ENCODE measurements around the gene CRYGN. TPM values are rescaled to one million over a fixed set of nuclear protein-coding genes. Genes with fewer than 3 reads are reported as not detected.
A peak's percentile ranks its signal among the peaks of the same experiment; 100 is the strongest.

CRYGN gene
- total and polyA plus RNA-seq, 5 donors from 2014 or later: 0.30 to 0.39 (median 0.38) TPM; not detected in 1

DNA sequence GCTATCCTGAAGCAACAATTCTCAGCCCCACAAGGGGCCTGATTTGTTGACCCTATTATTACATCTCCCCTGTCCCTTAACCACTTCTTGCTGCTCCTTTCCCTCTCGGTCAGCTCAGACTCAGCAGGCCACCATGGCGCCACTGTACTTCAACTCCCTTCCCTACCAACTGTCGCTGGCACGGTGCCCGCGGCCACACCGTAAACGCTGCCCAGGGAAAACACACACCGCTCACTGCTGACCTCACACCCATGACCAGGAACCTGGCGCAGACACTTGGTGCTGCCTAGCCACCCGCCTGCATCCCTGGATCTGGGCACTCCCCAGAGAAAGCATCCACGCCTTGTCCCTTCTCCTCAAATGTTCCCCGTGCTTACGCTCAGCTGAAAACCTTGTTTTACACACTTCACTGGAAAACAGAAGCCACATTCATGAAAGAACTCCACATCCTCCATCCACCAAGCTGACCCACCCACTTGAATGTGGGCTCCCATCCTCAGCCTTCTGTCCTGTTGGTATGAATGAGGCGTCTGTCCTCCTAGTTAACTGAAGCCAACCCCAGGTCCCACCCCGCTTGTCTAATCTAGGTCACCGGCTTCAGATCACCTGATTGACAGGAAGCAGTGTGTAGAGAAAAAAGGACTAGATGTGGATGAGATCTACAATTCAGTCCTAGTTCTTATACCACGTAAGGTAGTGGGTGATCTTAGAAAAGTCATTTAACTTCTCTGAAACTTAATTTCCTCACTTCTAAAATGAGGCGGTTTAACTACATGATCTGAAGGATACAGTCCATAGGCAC, 28.5 kb upstream of the CRYGN start:
- Mint-ChIP-seq H3K27me3 (no peaks in the 10 kb centered on the region), H3K4me3 (no peak overlapping the region), H3K4me1 (peaks cover 10 to 43% (median 41%) of the 10 kb centered on the region in 4 donors), H3K9me3 (peaks cover 0 to 9% (median 4%) of the 10 kb centered on the region in 7 donors), H3K36me3 (peaks cover 58% of the 10 kb centered on the region), H3K27ac (peak overlapping the region; percentile 39 to 83 (median 55))
- Histone ChIP-seq H3K9me3 (ENCODE audit: control insufficient read depth in 2 of 2, low read length in 2 of 2) (peaks cover 2 to 8% of the 10 kb centered on the region in 2 experiments), H3K36me3 (ENCODE audit: control insufficient read depth, insufficient read depth, low read length) (peaks cover 65% of the 10 kb centered on the region), H3K27me3 (ENCODE audit: control insufficient read depth, insufficient read depth, low read length) (no peaks in the 10 kb centered on the region), H3K4me1 (ENCODE audit: control insufficient read depth, insufficient read depth, low read length, poor library complexity, severe bottlenecking) (peaks cover 18% of the 10 kb centered on the region), H3K4me3 (ENCODE audit: low read depth, low read length) (no peak overlapping the region), H3K27ac (ENCODE audit: insufficient read depth, low read length, poor library complexity, severe bottlenecking) (no peak overlapping the region)
- DNase-seq (peak in 1 of 3 donors; percentile 16), ATAC-seq (ENCODE audit: low read depth in 2 of 2) (no peak)

DNA sequence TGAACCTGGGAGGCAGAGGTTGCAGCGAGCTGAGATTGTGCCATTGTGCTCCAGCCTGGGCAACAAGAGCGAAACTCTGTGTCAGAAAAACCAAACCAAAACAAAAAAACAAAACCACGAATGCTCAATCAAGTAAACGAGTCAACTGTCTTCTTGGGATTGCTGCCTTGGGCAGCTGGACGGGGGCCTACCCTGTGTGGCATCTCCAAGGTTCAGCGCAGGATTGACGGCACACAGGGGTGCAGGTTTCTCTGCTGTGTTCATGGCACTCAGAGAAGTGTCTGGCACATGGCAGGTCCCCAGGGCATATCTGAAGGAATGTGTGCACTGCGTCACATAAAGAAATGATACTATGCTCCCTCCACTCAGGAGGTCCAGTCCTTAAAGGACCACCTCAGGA, 25.2 kb upstream of the CRYGN start:
- H3K27me3 ChIP-seq (ENCODE audit: control insufficient read depth, insufficient read depth, low read length): no peaks in the 10 kb centered on the region
- H3K36me3 ChIP-seq (ENCODE audit: control insufficient read depth, insufficient read depth, low read length): peaks cover 53% of the 10 kb centered on the region
- H3K27ac ChIP-seq (ENCODE audit: insufficient read depth, low read length, poor library complexity, severe bottlenecking): no peak overlapping the region
- Mint-ChIP-seq H3K36me3 (peaks cover 55% of the 10 kb centered on the region), H3K4me3 (no peak overlapping the region), H3K27ac (no peak overlapping the region), H3K4me1 (peaks cover 0 to 18% (median 15%) of the 10 kb centered on the region in 4 donors), H3K9me3 (peaks cover 0 to 23% (median 8%) of the 10 kb centered on the region in 7 donors), H3K27me3 (peaks cover 5% of the 10 kb centered on the region)
- no peak overlapping the region for H3K4me3 ChIP-seq (ENCODE audit: low read depth, low read length)
- ATAC-seq (ENCODE audit: low read depth in 2 of 2): no peak
- H3K9me3 ChIP-seq (ENCODE audit: control insufficient read depth in 2 of 2, low read length in 2 of 2): peaks cover 19 to 28% of the 10 kb centered on the region in 2 experiments
- no peak for DNase-seq
- H3K4me1 ChIP-seq (ENCODE audit: control insufficient read depth, insufficient read depth, low read length, poor library complexity, severe bottlenecking): no peaks in the 10 kb centered on the region

DNA sequence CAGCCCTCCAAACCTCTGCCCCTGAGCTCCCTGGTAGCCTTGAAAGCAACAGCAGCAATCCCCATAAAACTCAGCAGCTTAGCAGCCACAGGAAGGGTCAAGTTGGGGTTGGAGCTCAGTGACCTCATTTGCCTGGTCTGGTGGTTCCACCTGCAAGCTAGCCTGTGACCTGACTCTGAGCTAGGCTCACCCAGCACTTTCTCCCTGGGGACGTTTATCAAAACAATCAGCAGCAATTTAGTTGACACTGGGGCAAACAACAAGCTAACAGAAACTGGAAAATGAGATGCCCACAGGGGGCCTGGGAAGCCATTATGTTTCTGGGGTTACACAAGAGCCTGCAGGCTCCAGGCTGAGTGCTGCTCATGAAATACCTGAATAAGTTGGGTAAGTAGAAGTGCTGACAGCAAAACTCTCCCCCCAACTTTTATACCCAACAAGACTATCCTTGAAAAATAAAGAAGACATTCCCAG, 22.4 kb upstream of the CRYGN start:
- Mint-ChIP-seq H3K36me3 (peaks cover 30% of the 10 kb centered on the region), H3K4me3 (no peak overlapping the region), H3K4me1 (peaks cover 0 to 4% (median 0%) of the 10 kb centered on the region in 4 donors), H3K27ac (no peak overlapping the region), H3K27me3 (peaks cover 16% of the 10 kb centered on the region), H3K9me3 (peaks cover 0 to 23% (median 4%) of the 10 kb centered on the region in 7 donors)
- Histone ChIP-seq H3K4me3 (ENCODE audit: low read depth, low read length) (no peak overlapping the region), H3K9me3 (ENCODE audit: control insufficient read depth in 2 of 2, low read length in 2 of 2) (peaks cover 19 to 28% of the 10 kb centered on the region in 2 experiments), H3K36me3 (ENCODE audit: control insufficient read depth, insufficient read depth, low read length) (peaks cover 26% of the 10 kb centered on the region), H3K27me3 (ENCODE audit: control insufficient read depth, insufficient read depth, low read length) (no peaks in the 10 kb centered on the region), H3K27ac (ENCODE audit: insufficient read depth, low read length, poor library complexity, severe bottlenecking) (no peak overlapping the region), H3K4me1 (ENCODE audit: control insufficient read depth, insufficient read depth, low read length, poor library complexity, severe bottlenecking) (no peaks in the 10 kb centered on the region)
- ATAC-seq (ENCODE audit: low read depth in 2 of 2) (no peak), DNase-seq (no peak)

DNA sequence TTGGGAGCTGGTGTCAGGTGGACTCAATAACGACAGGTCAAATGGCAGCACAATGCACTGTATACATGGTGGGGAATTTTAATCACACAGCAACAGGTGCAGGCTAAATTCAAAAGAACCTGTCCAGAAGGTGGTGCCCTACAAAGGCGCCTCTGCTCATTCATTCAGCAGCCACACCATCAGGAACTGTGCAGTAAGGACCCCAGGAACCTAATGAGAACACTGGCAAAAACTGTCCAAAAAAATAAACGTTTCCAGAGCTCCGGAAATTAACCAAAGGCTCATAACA, 21.9 kb upstream of the CRYGN start:
- no peak overlapping the region for H3K4me3 Mint-ChIP-seq
- peaks cover 0 to 23% (median 4%) of the 10 kb centered on the region in 7 donors for H3K9me3 Mint-ChIP-seq
- H3K4me1 Mint-ChIP-seq: peaks cover 0 to 4% (median 0%) of the 10 kb centered on the region in 4 donors
- no peak overlapping the region for H3K4me3 ChIP-seq (ENCODE audit: low read depth, low read length)
- H3K4me1 ChIP-seq (ENCODE audit: control insufficient read depth, insufficient read depth, low read length, poor library complexity, severe bottlenecking): no peaks in the 10 kb centered on the region
- peaks cover 21% of the 10 kb centered on the region for H3K36me3 ChIP-seq (ENCODE audit: control insufficient read depth, insufficient read depth, low read length)
- ATAC-seq (ENCODE audit: low read depth in 2 of 2): no peak
- peaks cover 19 to 28% of the 10 kb centered on the region in 2 experiments for H3K9me3 ChIP-seq (ENCODE audit: control insufficient read depth in 2 of 2, low read length in 2 of 2)
- peaks cover 18% of the 10 kb centered on the region for H3K27me3 Mint-ChIP-seq
- no peak overlapping the region for H3K27ac Mint-ChIP-seq
- no peak for DNase-seq
- no peaks in the 10 kb centered on the region for H3K27me3 ChIP-seq (ENCODE audit: control insufficient read depth, insufficient read depth, low read length)
- peaks cover 26% of the 10 kb centered on the region for H3K36me3 Mint-ChIP-seq
- no peak overlapping the region for H3K27ac ChIP-seq (ENCODE audit: insufficient read depth, low read length, poor library complexity, severe bottlenecking)

DNA sequence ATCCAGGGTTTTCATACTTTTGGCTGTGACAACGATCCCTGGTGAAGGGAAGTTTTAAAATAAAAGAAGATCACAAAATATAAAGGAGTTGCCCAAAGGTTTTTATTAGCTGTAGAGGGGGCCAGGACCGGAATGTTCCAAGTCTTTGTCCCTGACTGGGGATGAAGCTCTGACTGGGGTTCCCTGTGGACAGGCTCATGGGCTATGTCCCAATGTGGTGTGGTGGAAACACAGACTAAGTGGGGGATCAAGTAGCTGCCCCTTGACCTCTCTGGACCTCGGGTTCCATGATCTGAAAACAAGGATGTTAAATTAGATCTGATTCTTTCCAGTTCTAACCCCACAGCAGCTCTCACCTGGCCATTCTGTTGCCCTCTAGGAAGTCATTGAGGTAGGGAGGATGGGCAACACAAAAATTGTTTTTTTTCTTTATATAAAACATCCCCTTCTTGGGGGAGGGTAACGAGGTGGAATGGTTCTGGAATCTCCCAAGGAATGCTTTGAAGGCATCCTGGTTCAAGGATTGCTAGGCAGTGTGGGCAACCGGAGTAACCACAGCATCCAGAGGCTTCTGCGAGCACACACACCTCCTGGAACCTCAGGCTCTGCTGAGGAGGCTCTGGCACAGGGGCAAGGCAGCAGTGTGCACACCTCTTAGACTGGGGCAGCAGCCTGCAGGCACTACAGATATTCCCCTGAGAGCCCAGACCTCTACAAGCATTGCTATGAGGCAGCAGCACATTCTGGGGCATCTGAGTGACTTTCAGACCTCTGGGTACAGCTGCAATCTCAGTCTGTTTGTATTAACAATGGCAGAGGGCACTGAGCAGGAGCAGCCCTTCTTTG, 21.4 kb upstream of the CRYGN start:
- Mint-ChIP-seq H3K4me3 (no peak overlapping the region), H3K27me3 (peaks cover 18% of the 10 kb centered on the region), H3K27ac (no peak overlapping the region), H3K4me1 (peaks cover 0 to 4% (median 0%) of the 10 kb centered on the region in 4 donors), H3K36me3 (peaks cover 25% of the 10 kb centered on the region), H3K9me3 (peaks cover 0 to 23% (median 4%) of the 10 kb centered on the region in 7 donors)
- no peak overlapping the region for H3K27ac ChIP-seq (ENCODE audit: insufficient read depth, low read length, poor library complexity, severe bottlenecking)
- H3K9me3 ChIP-seq (ENCODE audit: control insufficient read depth in 2 of 2, low read length in 2 of 2): peaks cover 19 to 28% of the 10 kb centered on the region in 2 experiments
- no peak for DNase-seq
- no peak for ATAC-seq (ENCODE audit: low read depth in 2 of 2)
- no peak overlapping the region for H3K4me3 ChIP-seq (ENCODE audit: low read depth, low read length)
- H3K27me3 ChIP-seq (ENCODE audit: control insufficient read depth, insufficient read depth, low read length): no peaks in the 10 kb centered on the region
- H3K4me1 ChIP-seq (ENCODE audit: control insufficient read depth, insufficient read depth, low read length, poor library complexity, severe bottlenecking): no peaks in the 10 kb centered on the region
- peaks cover 18% of the 10 kb centered on the region for H3K36me3 ChIP-seq (ENCODE audit: control insufficient read depth, insufficient read depth, low read length)

DNA sequence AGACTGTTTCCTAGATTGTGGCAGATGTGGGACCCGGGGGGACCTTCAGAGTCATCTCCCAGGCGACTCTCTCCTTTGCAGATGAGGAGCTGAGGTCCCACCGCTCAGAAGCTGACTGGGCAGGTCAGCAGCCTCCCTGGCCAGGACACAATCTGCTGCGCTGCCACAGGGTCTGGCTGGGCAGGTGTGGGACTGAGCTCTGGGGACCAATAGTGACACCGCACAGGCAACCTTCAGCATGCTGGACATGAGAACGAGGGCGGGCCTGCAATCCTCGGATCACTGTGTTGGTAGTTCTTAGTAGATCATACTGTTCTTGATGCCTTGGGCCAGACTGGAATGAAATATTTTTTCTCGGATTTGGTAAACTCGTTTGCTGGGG, 20.5 kb upstream of the CRYGN start:
- no peak overlapping the region for H3K4me3 ChIP-seq (ENCODE audit: low read depth, low read length)
- peaks cover 17% of the 10 kb centered on the region for H3K36me3 Mint-ChIP-seq
- no peak overlapping the region for H3K4me3 Mint-ChIP-seq
- H3K27me3 ChIP-seq (ENCODE audit: control insufficient read depth, insufficient read depth, low read length): no peaks in the 10 kb centered on the region
- H3K9me3 Mint-ChIP-seq: peaks cover 0 to 23% (median 5%) of the 10 kb centered on the region in 7 donors
- H3K4me1 Mint-ChIP-seq: peaks cover 0 to 4% (median 0%) of the 10 kb centered on the region in 4 donors
- H3K4me1 ChIP-seq (ENCODE audit: control insufficient read depth, insufficient read depth, low read length, poor library complexity, severe bottlenecking): no peaks in the 10 kb centered on the region
- peaks cover 19 to 28% of the 10 kb centered on the region in 2 experiments for H3K9me3 ChIP-seq (ENCODE audit: control insufficient read depth in 2 of 2, low read length in 2 of 2)
- ATAC-seq (ENCODE audit: low read depth in 2 of 2) (no peak), DNase-seq (no peak)
- no peak overlapping the region for H3K27ac ChIP-seq (ENCODE audit: insufficient read depth, low read length, poor library complexity, severe bottlenecking)
- peaks cover 20% of the 10 kb centered on the region for H3K27me3 Mint-ChIP-seq
- H3K27ac Mint-ChIP-seq: no peak overlapping the region
- H3K36me3 ChIP-seq (ENCODE audit: control insufficient read depth, insufficient read depth, low read length): peaks cover 10% of the 10 kb centered on the region

DNA sequence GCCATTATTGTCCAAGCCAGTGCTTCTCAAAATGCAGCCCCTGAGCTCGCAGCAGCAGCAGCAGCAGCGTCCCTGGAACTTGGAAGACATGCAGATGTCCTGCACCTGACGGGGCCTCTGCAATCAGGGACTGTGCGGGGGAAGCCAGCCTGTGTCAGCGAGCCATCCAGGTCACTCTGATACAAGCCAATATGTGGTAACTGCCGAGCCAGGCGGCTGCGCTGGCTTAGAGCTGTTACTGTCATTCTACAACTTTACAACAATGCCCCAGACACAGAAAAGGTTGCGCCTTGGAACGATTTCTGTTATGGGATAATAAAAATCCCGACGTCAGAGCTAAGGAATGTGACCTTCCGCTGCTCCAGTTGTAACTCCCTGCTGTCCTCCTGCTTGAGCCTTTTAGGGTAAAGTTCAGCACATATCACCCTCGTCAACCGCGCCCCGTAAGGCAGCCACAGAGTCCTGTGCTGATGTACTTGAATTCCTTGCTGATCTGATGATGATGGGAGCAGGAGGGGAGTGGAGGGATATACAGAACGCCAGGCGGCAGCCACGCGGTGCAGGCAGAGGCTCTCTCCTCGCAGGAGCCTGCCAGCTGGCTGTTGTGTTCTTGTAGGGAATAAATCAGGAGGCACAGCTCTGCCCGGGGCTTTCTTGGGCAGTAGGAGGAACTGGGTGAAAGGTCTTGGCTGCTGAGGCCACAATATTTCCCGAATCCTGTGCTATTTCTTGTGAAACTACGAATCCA, 20.0 kb upstream of the CRYGN start:
- H3K27ac ChIP-seq (ENCODE audit: insufficient read depth, low read length, poor library complexity, severe bottlenecking): no peak overlapping the region
- Mint-ChIP-seq H3K36me3 (peaks cover 13% of the 10 kb centered on the region), H3K27ac (no peak overlapping the region), H3K4me3 (no peak overlapping the region), H3K4me1 (peaks cover 0 to 4% (median 0%) of the 10 kb centered on the region in 4 donors), H3K9me3 (peaks cover 0 to 23% (median 5%) of the 10 kb centered on the region in 7 donors), H3K27me3 (peaks cover 22% of the 10 kb centered on the region)
- no peaks in the 10 kb centered on the region for H3K4me1 ChIP-seq (ENCODE audit: control insufficient read depth, insufficient read depth, low read length, poor library complexity, severe bottlenecking)
- H3K36me3 ChIP-seq (ENCODE audit: control insufficient read depth, insufficient read depth, low read length): peaks cover 5% of the 10 kb centered on the region
- H3K4me3 ChIP-seq (ENCODE audit: low read depth, low read length): no peak overlapping the region
- H3K9me3 ChIP-seq (ENCODE audit: control insufficient read depth in 2 of 2, low read length in 2 of 2): peaks cover 19 to 28% of the 10 kb centered on the region in 2 experiments
- DNase-seq (no peak), ATAC-seq (ENCODE audit: low read depth in 2 of 2) (no peak)
- H3K27me3 ChIP-seq (ENCODE audit: control insufficient read depth, insufficient read depth, low read length): no peaks in the 10 kb centered on the region

All from CD4-positive, CD25-positive, alpha-beta regulatory T cell (primary cell).